ENCODE results near the gene ETV1. TPM values are rescaled to one million over a fixed set of nuclear protein-coding genes. Genes with fewer than 3 reads are reported as not detected.

ETV1 gene
- total RNA-seq, 1 experiment from 2014 or later, result 68.5 TPM

DNA sequence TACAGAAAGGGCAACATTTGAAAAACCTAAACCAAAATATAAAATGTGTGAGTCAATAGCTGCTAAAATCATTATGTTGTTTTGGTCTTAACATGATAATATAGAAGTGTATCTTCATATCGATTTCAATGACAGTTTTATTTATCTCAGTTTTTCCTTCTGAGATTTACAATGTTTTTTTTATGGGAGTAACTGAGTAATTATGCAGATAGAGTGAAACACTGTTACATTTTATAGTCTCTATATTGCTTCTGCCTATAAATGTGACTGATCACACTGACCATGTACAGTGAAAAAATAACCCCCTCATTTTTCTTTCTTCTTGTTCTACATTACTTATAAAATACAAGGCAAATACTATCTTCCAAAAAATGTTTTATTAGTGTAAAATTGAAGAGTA, 81.6 kb downstream of the ETV1 start:
- H2BK120ac ChIP-seq (ENCODE audit: low read depth, low read length, poor library complexity, severe bottlenecking), result no peak overlapping the region
- H3K9me3 ChIP-seq (ENCODE audit: control insufficient read depth, low read depth, low read length), result no peaks in the 10 kb centered on the region
- H3K27ac ChIP-seq (ENCODE audit: insufficient read length, low read depth, low read length), result no peak overlapping the region
- no peak overlapping the region for H3K27ac Mint-ChIP-seq
- H3K23me2 ChIP-seq (ENCODE audit: insufficient read length, low read depth, low read length, poor library complexity, severe bottlenecking), result no peaks in the 10 kb centered on the region
- H4K5ac ChIP-seq (ENCODE audit: insufficient read length, low read depth, low read length), result no peak overlapping the region
- no peaks in the 10 kb centered on the region for H3K79me2 ChIP-seq (ENCODE audit: insufficient read depth, low read length)
- TF ChIP-seq, protein P1, sequence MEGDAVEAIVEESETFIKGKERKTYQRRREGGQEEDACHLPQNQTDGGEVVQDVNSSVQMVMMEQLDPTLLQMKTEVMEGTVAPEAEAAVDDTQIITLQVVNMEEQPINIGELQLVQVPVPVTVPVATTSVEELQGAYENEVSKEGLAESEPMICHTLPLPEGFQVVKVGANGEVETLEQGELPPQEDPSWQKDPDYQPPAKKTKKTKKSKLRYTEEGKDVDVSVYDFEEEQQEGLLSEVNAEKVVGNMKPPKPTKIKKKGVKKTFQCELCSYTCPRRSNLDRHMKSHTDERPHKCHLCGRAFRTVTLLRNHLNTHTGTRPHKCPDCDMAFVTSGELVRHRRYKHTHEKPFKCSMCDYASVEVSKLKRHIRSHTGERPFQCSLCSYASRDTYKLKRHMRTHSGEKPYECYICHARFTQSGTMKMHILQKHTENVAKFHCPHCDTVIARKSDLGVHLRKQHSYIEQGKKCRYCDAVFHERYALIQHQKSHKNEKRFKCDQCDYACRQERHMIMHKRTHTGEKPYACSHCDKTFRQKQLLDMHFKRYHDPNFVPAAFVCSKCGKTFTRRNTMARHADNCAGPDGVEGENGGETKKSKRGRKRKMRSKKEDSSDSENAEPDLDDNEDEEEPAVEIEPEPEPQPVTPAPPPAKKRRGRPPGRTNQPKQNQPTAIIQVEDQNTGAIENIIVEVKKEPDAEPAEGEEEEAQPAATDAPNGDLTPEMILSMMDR (conservative IDR thresholded peaks at IDR 0.05), result no peak
- H3K4me3 Mint-ChIP-seq, result no peak overlapping the region
- peaks cover 8 to 19% of the 10 kb centered on the region in 2 experiments for H3K4me1 Mint-ChIP-seq
- H2AK5ac ChIP-seq (ENCODE audit: insufficient read length, low read length), result no peak overlapping the region
- H3K9ac ChIP-seq (ENCODE audit: extremely low read depth, insufficient read length, low read length), result no peak overlapping the region
- H2AFZ ChIP-seq (ENCODE audit: low read length), result no peak overlapping the region
- H3K14ac ChIP-seq (ENCODE audit: insufficient read depth, low read length), result no peak overlapping the region
- no peak overlapping the region for H2BK12ac ChIP-seq (ENCODE audit: insufficient read length, low read depth, low read length)
- no CpG with 5 or more reads among the region's 1 CpG for WGBS (ENCODE audit: extremely low coverage, insufficient read length, low lambda C conversion rate)
- H3K27me3 Mint-ChIP-seq (ENCODE audit: low read depth), result no peaks in the 10 kb centered on the region
- H3K18ac ChIP-seq (ENCODE audit: insufficient read length, low read depth, low read length), result no peak overlapping the region
- H3K9me3 Mint-ChIP-seq, result no peaks in the 10 kb centered on the region
- H3T11ph ChIP-seq (ENCODE audit: low read length), result no peak overlapping the region
- H3K23ac ChIP-seq (ENCODE audit: insufficient read length, low read depth, low read length), result no peak overlapping the region
- H3K56ac ChIP-seq (ENCODE audit: insufficient read length, low read depth, low read length), result no peak overlapping the region
- H3K36me3 Mint-ChIP-seq (ENCODE audit: insufficient read depth in 1 of 3, low read depth in 3 of 3), result peaks cover 25 to 52% (median 31%) of the 10 kb centered on the region in 3 experiments
- no peak overlapping the region for H2BK5ac ChIP-seq (ENCODE audit: insufficient read length, low read length)
- H3K4ac ChIP-seq (ENCODE audit: low read depth, low read length), result no peak overlapping the region
- no peaks in the 10 kb centered on the region for H4K20me1 ChIP-seq (ENCODE audit: control insufficient read depth, insufficient read depth, insufficient read length)
- no peak overlapping the region for H2BK20ac ChIP-seq (ENCODE audit: low read depth, low read length, poor library complexity, severe bottlenecking)
- no peak overlapping the region for H2BK15ac ChIP-seq (ENCODE audit: low read depth, low read length)
- no peaks in the 10 kb centered on the region for H3K4me1 ChIP-seq (ENCODE audit: insufficient read depth, low read length)
- no peaks in the 10 kb centered on the region for H3K79me1 ChIP-seq (ENCODE audit: insufficient read depth, low read depth, low read length, poor library complexity, severe bottlenecking)
- no peak for DNase-seq
- H3K4me2 ChIP-seq (ENCODE audit: insufficient read depth, insufficient read length, low read length), result no peak overlapping the region
- no peak overlapping the region for H4K91ac ChIP-seq (ENCODE audit: insufficient read length, low read depth, low read length)
- no peaks in the 10 kb centered on the region for H3K27me3 ChIP-seq (ENCODE audit: insufficient read depth, low read length)
- no peak overlapping the region for H4K8ac ChIP-seq (replicated peaks; ENCODE audit: insufficient read length, low read depth, low read length)
